Measurements from ENCODE around the gene UBTF. TPM values are rescaled to one million over a fixed set of nuclear protein-coding genes. Genes with fewer than 3 reads are reported as not detected.

UBTF gene
- total RNA-seq, 2 donors from 2014 or later, result 48.2 to 55.4 TPM

DNA sequence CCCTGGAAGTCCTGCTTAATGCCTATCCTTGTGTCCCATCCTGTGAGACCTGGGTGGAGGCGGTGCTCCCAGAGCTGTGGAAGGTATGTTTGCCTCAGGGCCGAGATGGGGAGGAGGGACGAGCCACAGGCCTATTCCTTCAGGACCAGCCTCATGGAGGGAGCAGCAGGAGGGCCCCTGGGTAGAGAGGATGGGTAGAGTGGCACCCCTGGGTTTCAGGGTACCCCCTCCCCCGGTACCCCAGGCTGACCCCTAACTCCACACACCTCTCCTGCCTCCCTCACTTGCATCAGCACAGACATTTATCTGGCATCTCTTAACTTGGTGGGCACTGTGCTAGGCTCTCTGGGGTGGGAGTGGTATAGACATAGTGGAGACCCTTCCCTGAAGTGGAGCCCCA, 41.8 kb downstream of the UBTF start:
- H3K4me1 ChIP-seq (ENCODE audit: control insufficient read depth in 1 of 2, low read depth in 2 of 2), result no peaks in the 10 kb centered on the region
- TF ChIP-seq, protein P1, sequence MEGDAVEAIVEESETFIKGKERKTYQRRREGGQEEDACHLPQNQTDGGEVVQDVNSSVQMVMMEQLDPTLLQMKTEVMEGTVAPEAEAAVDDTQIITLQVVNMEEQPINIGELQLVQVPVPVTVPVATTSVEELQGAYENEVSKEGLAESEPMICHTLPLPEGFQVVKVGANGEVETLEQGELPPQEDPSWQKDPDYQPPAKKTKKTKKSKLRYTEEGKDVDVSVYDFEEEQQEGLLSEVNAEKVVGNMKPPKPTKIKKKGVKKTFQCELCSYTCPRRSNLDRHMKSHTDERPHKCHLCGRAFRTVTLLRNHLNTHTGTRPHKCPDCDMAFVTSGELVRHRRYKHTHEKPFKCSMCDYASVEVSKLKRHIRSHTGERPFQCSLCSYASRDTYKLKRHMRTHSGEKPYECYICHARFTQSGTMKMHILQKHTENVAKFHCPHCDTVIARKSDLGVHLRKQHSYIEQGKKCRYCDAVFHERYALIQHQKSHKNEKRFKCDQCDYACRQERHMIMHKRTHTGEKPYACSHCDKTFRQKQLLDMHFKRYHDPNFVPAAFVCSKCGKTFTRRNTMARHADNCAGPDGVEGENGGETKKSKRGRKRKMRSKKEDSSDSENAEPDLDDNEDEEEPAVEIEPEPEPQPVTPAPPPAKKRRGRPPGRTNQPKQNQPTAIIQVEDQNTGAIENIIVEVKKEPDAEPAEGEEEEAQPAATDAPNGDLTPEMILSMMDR (IDR thresholded peaks at IDR 0.05), result no peak
- ATAC-seq (ENCODE audit: insufficient number of reproducible peaks, low FRiP score, low read depth), result no peak
- no peaks in the 10 kb centered on the region for H3K27me3 ChIP-seq (replicated peaks; ENCODE audit: insufficient read depth)
- H3K36me3 ChIP-seq, result peaks cover 7% of the 10 kb centered on the region
- H3K27ac ChIP-seq, result no peak overlapping the region
- H3K9me3 ChIP-seq, result no peaks in the 10 kb centered on the region
- no peak overlapping the region for H3K4me3 ChIP-seq
- DNase-seq (ENCODE audit: low spot score), result no peak

DNA sequence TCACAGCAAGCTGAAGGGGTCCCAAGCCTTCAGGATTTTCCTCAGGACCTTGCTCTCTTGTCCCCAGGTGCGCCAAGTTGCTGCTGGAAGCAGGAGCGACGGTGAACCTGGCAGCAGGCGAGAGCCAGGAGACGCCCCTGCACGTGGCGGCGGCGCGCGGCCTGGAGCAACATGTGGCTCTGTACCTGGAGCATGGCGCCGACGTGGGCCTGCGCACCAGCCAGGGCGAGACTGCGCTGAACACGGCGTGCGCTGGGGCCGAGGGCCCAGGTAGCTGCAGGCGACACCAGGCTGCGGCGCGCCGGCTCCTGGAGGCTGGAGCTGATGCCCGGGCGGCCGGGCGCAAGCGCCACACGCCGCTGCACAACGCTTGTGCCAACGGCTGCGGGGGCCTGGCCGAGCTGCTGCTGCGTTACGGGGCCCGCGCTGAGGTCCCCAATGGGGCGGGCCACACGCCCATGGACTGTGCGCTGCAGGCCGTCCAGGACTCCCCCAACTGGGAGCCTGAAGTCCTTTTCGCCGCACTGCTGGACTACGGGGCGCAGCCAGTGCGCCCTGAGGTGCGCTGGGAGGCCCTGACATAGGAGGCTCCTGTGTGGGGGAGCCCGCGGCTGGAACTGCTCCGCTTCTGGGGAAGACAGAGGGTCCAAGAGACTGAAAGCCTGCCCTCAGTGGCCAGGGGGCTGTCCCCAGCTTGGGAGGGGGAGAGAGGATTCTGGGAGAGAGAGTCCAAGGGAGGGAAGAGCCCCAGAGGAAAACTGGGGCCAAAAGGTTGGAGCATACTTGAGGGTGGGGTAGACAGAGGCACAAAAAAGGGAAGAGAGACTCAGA, 42.6 kb downstream of the UBTF start:
- Histone ChIP-seq H3K9me3 (no peaks in the 10 kb centered on the region), H3K27me3 (replicated peaks; ENCODE audit: insufficient read depth) (no peaks in the 10 kb centered on the region), H3K27ac (no peak overlapping the region), H3K4me1 (ENCODE audit: control insufficient read depth in 1 of 2, low read depth in 2 of 2) (peaks cover 0 to 3% of the 10 kb centered on the region in 2 donors), H3K36me3 (peaks cover 7% of the 10 kb centered on the region), H3K4me3 (no peak overlapping the region)
- no peak for DNase-seq (ENCODE audit: low spot score)
- no peak for ATAC-seq (ENCODE audit: insufficient number of reproducible peaks, low FRiP score, low read depth)
- TF ChIP-seq, protein P1 (IDR thresholded peaks at IDR 0.05), result no peak

DNA sequence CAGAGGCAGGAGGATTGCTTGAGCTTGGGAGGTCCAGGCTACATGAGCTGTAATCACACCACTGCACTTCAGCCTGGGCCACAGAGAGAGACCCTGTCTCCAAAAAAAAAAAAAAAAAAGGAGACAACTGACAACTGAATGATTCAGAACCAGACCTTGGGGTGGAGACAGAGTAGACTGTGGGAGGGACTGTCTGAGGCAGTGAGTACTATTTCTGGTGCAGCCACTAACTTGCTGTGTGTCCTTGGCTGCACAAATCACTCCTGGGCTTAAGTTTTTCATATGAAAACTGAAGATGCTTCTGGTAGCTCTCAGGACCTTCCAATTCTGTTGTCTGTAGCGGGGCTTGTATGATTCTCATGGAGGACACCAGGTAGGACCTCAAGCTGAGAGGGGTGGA, 43.2 kb downstream of the UBTF start:
- H3K9me3 ChIP-seq, result no peaks in the 10 kb centered on the region
- peaks cover under 1 to 9% of the 10 kb centered on the region in 2 donors for H3K4me1 ChIP-seq (ENCODE audit: control insufficient read depth in 1 of 2, low read depth in 2 of 2)
- peaks cover 7% of the 10 kb centered on the region for H3K36me3 ChIP-seq
- TF ChIP-seq, protein P1 (IDR thresholded peaks at IDR 0.05), result no peak
- DNase-seq (ENCODE audit: low spot score) (no peak), ATAC-seq (ENCODE audit: insufficient number of reproducible peaks, low FRiP score, low read depth) (no peak)
- no peak overlapping the region for H3K27ac ChIP-seq
- H3K27me3 ChIP-seq (replicated peaks; ENCODE audit: insufficient read depth), result no peaks in the 10 kb centered on the region
- H3K4me3 ChIP-seq, result no peak overlapping the region

DNA sequence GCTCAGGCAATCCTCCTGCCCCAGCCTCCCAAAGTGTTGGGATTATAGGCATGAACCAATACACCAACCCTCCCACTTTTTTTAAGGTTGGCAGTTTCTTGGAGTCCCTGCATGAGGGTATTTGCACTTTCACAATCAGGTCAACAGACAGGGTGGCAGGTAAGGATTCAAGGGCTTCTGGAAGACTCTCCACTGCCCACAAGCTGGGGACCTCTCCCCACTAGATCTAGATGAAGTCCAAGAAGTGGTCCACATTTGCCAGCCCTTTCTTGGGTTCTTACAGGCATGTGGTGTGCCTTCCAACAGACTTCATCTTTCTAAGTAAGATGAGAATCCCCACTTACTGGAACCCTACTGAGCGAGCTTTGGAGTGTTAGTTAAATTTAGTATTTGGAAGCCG, 45.0 kb downstream of the UBTF start:
- Histone ChIP-seq H3K4me3 (no peak overlapping the region), H3K4me1 (ENCODE audit: control insufficient read depth in 1 of 2, low read depth in 2 of 2) (peaks cover 7 to 25% of the 10 kb centered on the region in 2 donors), H3K36me3 (peaks cover 7% of the 10 kb centered on the region), H3K9me3 (no peaks in the 10 kb centered on the region), H3K27ac (no peak overlapping the region), H3K27me3 (replicated peaks; ENCODE audit: insufficient read depth) (no peaks in the 10 kb centered on the region)
- ATAC-seq (ENCODE audit: insufficient number of reproducible peaks, low FRiP score, low read depth) (no peak), DNase-seq (ENCODE audit: low spot score) (no peak)
- TF ChIP-seq, protein P1 (IDR thresholded peaks at IDR 0.05), result no peak

DNA sequence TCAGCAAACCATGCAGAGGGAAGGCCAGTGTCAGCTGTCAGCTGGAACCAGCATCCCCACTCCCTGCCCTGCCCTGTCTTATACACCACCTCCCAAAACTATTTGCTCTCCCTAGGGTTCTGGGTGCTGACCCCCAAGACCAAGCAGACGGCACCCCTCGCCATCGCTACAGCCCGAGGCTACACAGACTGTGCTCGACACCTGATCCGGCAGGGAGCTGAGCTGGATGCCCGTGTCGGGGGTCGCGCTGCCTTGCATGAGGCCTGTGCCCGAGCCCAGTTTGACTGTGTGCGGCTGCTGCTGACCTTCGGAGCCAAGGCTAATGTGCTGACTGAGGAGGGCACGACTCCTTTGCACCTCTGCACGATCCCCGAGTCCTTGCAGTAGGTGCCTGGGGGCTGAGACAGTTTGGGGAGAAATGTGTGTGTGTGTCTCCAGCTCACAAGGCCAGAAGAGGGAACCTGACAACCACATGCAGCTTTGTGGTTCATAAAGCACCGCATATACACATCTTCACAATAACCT, 47.5 kb downstream of the UBTF start:
- peak overlapping the region; percentile 78 for H3K4me3 ChIP-seq
- ATAC-seq (ENCODE audit: insufficient number of reproducible peaks, low FRiP score, low read depth), result no peak
- H3K9me3 ChIP-seq, result no peaks in the 10 kb centered on the region
- H3K27me3 ChIP-seq (replicated peaks; ENCODE audit: insufficient read depth), result no peaks in the 10 kb centered on the region
- no peak for DNase-seq (ENCODE audit: low spot score)
- TF ChIP-seq, protein P1 (IDR thresholded peaks at IDR 0.05), result no peak
- peaks cover 7 to 43% of the 10 kb centered on the region in 2 donors for H3K4me1 ChIP-seq (ENCODE audit: control insufficient read depth in 1 of 2, low read depth in 2 of 2)
- H3K27ac ChIP-seq, result no peak overlapping the region
- H3K36me3 ChIP-seq, result no peaks in the 10 kb centered on the region
